NCI-H446 treated with DMSO at 0.1 percent for 48 hours (cell line): ENCODE data around the gene XPNPEP1.

Source experiments
- DNase-seq: peaks from one replicate; lab custom pipeline; 2025; lab: John Stamatoyannopoulos, UW

XPNPEP1 gene

GRCh38 chr10:109893386-109893785, 29.9 kb downstream of the XPNPEP1 start:
- DNase-seq = no peak

GRCh38 chr10:109892931-109893330, 30.4 kb downstream of the XPNPEP1 start:
- no peak for DNase-seq

- DNase-seq = no peak
These were observed 31.2 kb downstream of the XPNPEP1 start for GRCh38 chr10:109892117-109892516.

GRCh38 chr10:109891105-109891504, 32.2 kb downstream of the XPNPEP1 start:
- no peak for DNase-seq

GRCh38 chr10:109889867-109890266, 33.4 kb downstream of the XPNPEP1 start:
- no peak for DNase-seq

- no peak for DNase-seq
These were observed 35.5 kb downstream of the XPNPEP1 start for GRCh38 chr10:109887776-109888175.

GRCh38 chr10:109887243-109887642, 36.1 kb downstream of the XPNPEP1 start:
- no peak for DNase-seq

GRCh38 chr10:109886781-109887140, 36.5 kb downstream of the XPNPEP1 start:
- no peak for DNase-seq

GRCh38 chr10:109886037-109886780, 37.1 kb downstream of the XPNPEP1 start:
- DNase-seq = no peak

GRCh38 chr10:109883859-109884771, 39.2 kb downstream of the XPNPEP1 start:
- DNase-seq = peak; percentile 60

GRCh38 chr10:109882251-109883057, 40.9 kb downstream of the XPNPEP1 start:
- DNase-seq = no peak

- no peak for DNase-seq
These were observed 41.6 kb downstream of the XPNPEP1 start for GRCh38 chr10:109881769-109882057.

GRCh38 chr10:109880886-109881768, 42.2 kb downstream of the XPNPEP1 start:
- no peak for DNase-seq

GRCh38 chr10:109877546-109877945, 45.8 kb downstream of the XPNPEP1 start:
- no peak for DNase-seq

GRCh38 chr10:109875828-109876821, 47.2 kb downstream of the XPNPEP1 start:
- DNase-seq = no peak

GRCh38 chr10:109875151-109875568, 48.2 kb downstream of the XPNPEP1 start:
- DNase-seq = no peak

GRCh38 chr10:109871476-109871875, 51.8 kb downstream of the XPNPEP1 start:
- DNase-seq = no peak

GRCh38 chr10:109866995-109867635, 56.2 kb downstream of the XPNPEP1 start:
- no peak for DNase-seq

GRCh38 chr10:109866168-109866994, 56.9 kb downstream of the XPNPEP1 start:
- no peak for DNase-seq
